OCI-LY3 (cell line): Measurements from ENCODE around the gene NHLRC2.
"Not testable (repeated sequence)": the region's sequence is repeated elsewhere in the genome, so short reads cannot be mapped to it uniquely, and the experiment has no call there.

Experiments
- H2AFZ ChIP-seq: fragments of 200-600, 300-600 bp; shearing (Covaris generic); 2 replicates; pipeline ENCODE4 v1.6.0; 2014; ENCODE audit warnings: antibody characterized with exemption, low read depth, low read length
- H3K27ac ChIP-seq: fragments of 200-600, 300-600 bp; sonication (generic); 2 replicates; pipeline ENCODE4 v1.5.1; 2014; ENCODE audit warnings: mild to moderate bottlenecking, low read length, moderate library complexity, mixed read lengths
- H3K27me3 ChIP-seq: fragments of 200-600, 300-600 bp; sonication (generic); 2 replicates; pipeline ENCODE4 v1.6.1; 2014; ENCODE audit warnings: low read depth, low read length, mixed read lengths
- H3K36me3 ChIP-seq: fragments of 200-600, 300-600 bp; sonication (generic); replicated peaks from 2 replicates; pipeline ENCODE3; 2014; ENCODE audit warnings: low read depth, low read length, mixed read lengths
- H3K4me1 ChIP-seq: fragments of 300-600, 200-600 bp; sonication (generic); 2 replicates; pipeline ENCODE4 v1.6.1; 2014; ENCODE audit warnings: low read length, mixed read lengths
- H3K4me2 ChIP-seq: fragments of 200-600, 300-600 bp; sonication (generic); 2 replicates; pipeline ENCODE4 v1.6.1; 2014; ENCODE audit warnings: low read length, mixed read lengths
- H3K4me3 ChIP-seq: fragments of 300-600, 200-600 bp; sonication (generic); 2 replicates; pipeline ENCODE4 v1.5.1; 2014; ENCODE audit warnings: antibody characterized with exemption, mild to moderate bottlenecking, low read length, moderate library complexity
- H3K79me2 ChIP-seq: fragments of 300-600, 200-600 bp; shearing (Covaris generic); 2 replicates; pipeline ENCODE4 v1.6.1; 2014; ENCODE audit warnings: mild to moderate bottlenecking, low read length, mixed read lengths
- H3K9ac ChIP-seq: fragments of 300-600, 200-600 bp; shearing (Covaris generic); 2 replicates; pipeline ENCODE4 v1.6.0; 2014; ENCODE audit warnings: mild to moderate bottlenecking, low read length, moderate library complexity
- H3K9me3 ChIP-seq: fragments of 200-600, 300-600 bp; shearing (Covaris generic); 2 replicates; pipeline ENCODE4 v1.6.1; 2014; ENCODE audit warnings: low read length, mixed read lengths; ENCODE audit not compliant: insufficient read depth
- H4K20me1 ChIP-seq: fragments of 200-600, 300-600 bp; sonication (generic); 2 replicates; pipeline ENCODE4 v1.6.1; 2016; ENCODE audit warnings: low read length, mixed read lengths; ENCODE audit not compliant: insufficient read depth
- CTCF ChIP-seq: fragments of 200-600, 300-600 bp; sonication (generic); IDR thresholded peaks from 2 replicates; pipeline ENCODE4 v1.5.1; 2014; ENCODE audit warnings: antibody characterized with exemption, low read length, low read depth
- EZH2phosphoT487 ChIP-seq: fragments of 200-600 bp; shearing (Covaris generic); IDR thresholded peaks from 2 replicates; pipeline ENCODE4 v1.6.1; 2018; ENCODE audit warnings: antibody characterized with exemption, mixed run types, low read depth

The NHLRC2 gene

GRCh38 chr10:113825791-113826190 is 28.7 kb upstream of the NHLRC2 start:
- H4K20me1 ChIP-seq: no peaks in the 10 kb centered on the region
- no peaks in the 10 kb centered on the region for H3K4me1 ChIP-seq
- no peak overlapping the region for H3K4me2 ChIP-seq
- no peaks in the 10 kb centered on the region for H3K27me3 ChIP-seq
- TF ChIP-seq CTCF: no peak
- TF ChIP-seq EZH2phosphoT487: no peak
- H3K4me3 ChIP-seq: no peak overlapping the region
- H3K9me3 ChIP-seq: no peaks in the 10 kb centered on the region
- H3K9ac ChIP-seq: no peak overlapping the region
- no peak overlapping the region for H3K27ac ChIP-seq
- no peaks in the 10 kb centered on the region for H3K36me3 ChIP-seq
- no peaks in the 10 kb centered on the region for H3K79me2 ChIP-seq
- H2AFZ ChIP-seq: no peak overlapping the region

GRCh38 chr10:113828567-113828966 is 25.9 kb upstream of the NHLRC2 start:
- H3K4me3 ChIP-seq, H4K20me1 ChIP-seq, H3K9ac ChIP-seq, H3K4me2 ChIP-seq, H3K27me3 ChIP-seq, H3K79me2 ChIP-seq, H3K4me1 ChIP-seq, H3K27ac ChIP-seq, H3K9me3 ChIP-seq, H3K36me3 ChIP-seq, H2AFZ ChIP-seq: not testable (repeated sequence)

DNA sequence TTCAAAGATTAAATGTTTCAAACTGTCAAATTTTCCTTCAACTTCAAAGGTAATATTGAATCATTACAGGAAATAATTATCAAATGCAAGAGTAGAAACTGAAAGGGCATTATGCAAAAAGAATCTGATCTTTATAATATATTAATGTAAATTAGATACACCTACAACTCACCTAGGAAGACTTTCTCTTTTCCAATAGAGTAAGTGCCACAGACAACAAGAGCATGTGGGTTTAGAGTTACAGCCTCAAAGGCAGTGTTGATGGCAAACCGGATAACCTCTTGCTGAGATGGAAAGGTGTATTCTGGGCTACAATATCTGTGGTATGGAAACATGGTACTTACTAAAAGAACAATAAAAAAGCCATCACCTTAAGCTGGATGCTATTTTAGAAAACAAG is 12.3 kb upstream of the NHLRC2 start:
- no peak overlapping the region for H3K9ac ChIP-seq
- H3K27me3 ChIP-seq: no peaks in the 10 kb centered on the region
- H3K36me3 ChIP-seq: peaks cover 3% of the 10 kb centered on the region

GRCh38 chr10:113843972-113844485 is 10.4 kb upstream of the NHLRC2 start:
- Histone ChIP-seq H3K9me3 (no peaks in the 10 kb centered on the region), H3K27me3 (no peaks in the 10 kb centered on the region), H3K4me2 (no peak overlapping the region), H3K79me2 (no peaks in the 10 kb centered on the region), H3K36me3 (peaks cover 6% of the 10 kb centered on the region), H3K4me1 (no peaks in the 10 kb centered on the region), H2AFZ (no peak overlapping the region), H3K4me3 (no peak overlapping the region), H3K9ac (no peak overlapping the region), H3K27ac (no peak overlapping the region), H4K20me1 (no peaks in the 10 kb centered on the region)
- no peak for TF ChIP-seq CTCF
- TF ChIP-seq EZH2phosphoT487: no peak

More for the DNA sequence above, 12.3 kb upstream of the NHLRC2 start:
- Histone ChIP-seq H3K9me3 (no peaks in the 10 kb centered on the region), H3K4me2 (no peak overlapping the region), H2AFZ (no peak overlapping the region), H3K4me1 (no peaks in the 10 kb centered on the region), H3K4me3 (no peak overlapping the region), H3K79me2 (no peaks in the 10 kb centered on the region), H4K20me1 (no peaks in the 10 kb centered on the region), H3K27ac (no peak overlapping the region)
- TF ChIP-seq EZH2phosphoT487 (no peak), CTCF (no peak)

GRCh38 chr10:113846036-113846435 is 8.4 kb upstream of the NHLRC2 start:
- Histone ChIP-seq H3K4me2 (no peak overlapping the region), H3K4me1 (0 out of 2 replicates have a peak, but pooled peaks cover 3% of the 10 kb centered on the region), H3K27ac (no peak overlapping the region), H3K79me2 (peaks cover 1% of the 10 kb centered on the region; the same call in 1 of the 2 replicates), H3K9me3 (no peaks in the 10 kb centered on the region), H3K4me3 (no peak overlapping the region), H2AFZ (no peak overlapping the region), H3K9ac (no peak overlapping the region), H3K36me3 (peaks cover 6% of the 10 kb centered on the region), H3K27me3 (no peaks in the 10 kb centered on the region), H4K20me1 (no peaks in the 10 kb centered on the region)
- no peak for TF ChIP-seq EZH2phosphoT487
- TF ChIP-seq CTCF: no peak
